Thyroid gland (tissue), 4 donors: Measurements from ENCODE around the gene PSME1.

Source experiments
- POLR2A ChIP-seq, 2 donors: fragments of 450-650 bp; IDR thresholded peaks; one replicate each; pipeline ENCODE4 v1.6.1; 2017; ENCODE audit warnings: antibody characterized with exemption in 2 of 2, mild to moderate bottlenecking in 2 of 2, moderate library complexity in 1 of 2
- TF ChIP-seq, protein P1 (sequence below), 6 experiments: fragments of 200-600 bp in 3 of 6; fragments of 450-650 bp in 3 of 6; sonication (generic) in 3 of 6; IDR thresholded peaks; one replicate each; pipeline ENCODE4 v1.5.1; 2016 to 2019; ENCODE audit warnings: antibody characterized with exemption in 6 of 6, mild to moderate bottlenecking in 2 of 6, inconsistent platforms in 1 of 6, moderate library complexity in 1 of 6

DNA sequence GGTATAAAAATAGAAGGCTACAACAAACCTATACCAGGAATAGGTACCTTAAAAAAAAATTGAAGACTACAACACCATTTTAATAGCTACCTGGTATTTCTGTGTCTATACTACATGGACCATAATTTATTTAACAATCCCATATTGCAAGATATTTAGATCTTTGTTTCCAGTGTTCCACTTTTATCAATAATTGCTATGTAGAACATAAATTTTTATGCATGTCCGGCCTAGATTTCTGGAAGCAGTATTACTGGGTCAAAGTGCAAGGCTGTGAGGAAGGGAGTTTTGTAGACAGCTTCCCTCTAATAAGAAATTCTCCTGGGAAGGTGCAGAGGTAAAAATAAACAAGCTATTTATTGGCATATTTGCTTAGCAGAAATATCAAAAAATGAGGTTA lies 25.5 kb upstream of the PSME1 start:
- TF ChIP-seq, protein P1, sequence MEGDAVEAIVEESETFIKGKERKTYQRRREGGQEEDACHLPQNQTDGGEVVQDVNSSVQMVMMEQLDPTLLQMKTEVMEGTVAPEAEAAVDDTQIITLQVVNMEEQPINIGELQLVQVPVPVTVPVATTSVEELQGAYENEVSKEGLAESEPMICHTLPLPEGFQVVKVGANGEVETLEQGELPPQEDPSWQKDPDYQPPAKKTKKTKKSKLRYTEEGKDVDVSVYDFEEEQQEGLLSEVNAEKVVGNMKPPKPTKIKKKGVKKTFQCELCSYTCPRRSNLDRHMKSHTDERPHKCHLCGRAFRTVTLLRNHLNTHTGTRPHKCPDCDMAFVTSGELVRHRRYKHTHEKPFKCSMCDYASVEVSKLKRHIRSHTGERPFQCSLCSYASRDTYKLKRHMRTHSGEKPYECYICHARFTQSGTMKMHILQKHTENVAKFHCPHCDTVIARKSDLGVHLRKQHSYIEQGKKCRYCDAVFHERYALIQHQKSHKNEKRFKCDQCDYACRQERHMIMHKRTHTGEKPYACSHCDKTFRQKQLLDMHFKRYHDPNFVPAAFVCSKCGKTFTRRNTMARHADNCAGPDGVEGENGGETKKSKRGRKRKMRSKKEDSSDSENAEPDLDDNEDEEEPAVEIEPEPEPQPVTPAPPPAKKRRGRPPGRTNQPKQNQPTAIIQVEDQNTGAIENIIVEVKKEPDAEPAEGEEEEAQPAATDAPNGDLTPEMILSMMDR (IDR thresholded peaks at IDR 0.05), result no peak
- no peak for TF ChIP-seq POLR2A (IDR thresholded peaks at IDR 0.05)
